Loucy (cell line): Measurements from ENCODE around the gene FMN1.

Experiments used
- CTCF ChIP-seq: fragments of 200-600 bp; sonication (generic); conservative IDR thresholded peaks from 2 replicates; pipeline ENCODE4 v1.5.1; 2014; ENCODE audit warnings: mild to moderate bottlenecking, antibody characterized with exemption, low read length
- EZH2phosphoT487 ChIP-seq: fragments of 200-600 bp; IDR thresholded peaks from 2 replicates; pipeline ENCODE4 v1.6.1; 2018; ENCODE audit warnings: antibody characterized with exemption, mild to moderate bottlenecking, moderate library complexity, borderline replicate concordance

GRCh38 chr15:33104212-33104611 lies 90.3 kb downstream of the FMN1 start:
- TF ChIP-seq CTCF: no peak
- no peak for TF ChIP-seq EZH2phosphoT487
